Frontal cortex (tissue), 4 donors: ENCODE data around the gene GRIA1. TPM values are rescaled to one million over a fixed set of nuclear protein-coding genes. Genes with fewer than 3 reads are reported as not detected.

ENCODE experiments used
- DNase-seq, 2 donors: peaks; one replicate each; pipeline ENCODE4 v3.0.0; 2012; ENCODE audit warnings: low spot score in 2 of 2
- FAIRE-seq: peaks from 2 replicates; lab custom pipeline; 2012; peaks lifted over from hg19 to GRCh38; lab: Jason Lieb, UNC
- total RNA-seq: library from RNA; depleted of rRNA; stranded (reverse); fragments of >200 nt; gene quantifications from one replicate; pipeline ENCODE4 v1.2.3, GENCODE V29; 2014
- donor health status: control.
- donor health status: control.
- donor health status: control.

The GRIA1 gene
- total RNA-seq, 1 donor from 2014 or later, result 207 TPM

- DNase-seq, result no peak
- no peak for FAIRE-seq
These were observed 104.3 kb downstream of the GRIA1 start for GRCh38 chr5:153594785-153595184.

DNA sequence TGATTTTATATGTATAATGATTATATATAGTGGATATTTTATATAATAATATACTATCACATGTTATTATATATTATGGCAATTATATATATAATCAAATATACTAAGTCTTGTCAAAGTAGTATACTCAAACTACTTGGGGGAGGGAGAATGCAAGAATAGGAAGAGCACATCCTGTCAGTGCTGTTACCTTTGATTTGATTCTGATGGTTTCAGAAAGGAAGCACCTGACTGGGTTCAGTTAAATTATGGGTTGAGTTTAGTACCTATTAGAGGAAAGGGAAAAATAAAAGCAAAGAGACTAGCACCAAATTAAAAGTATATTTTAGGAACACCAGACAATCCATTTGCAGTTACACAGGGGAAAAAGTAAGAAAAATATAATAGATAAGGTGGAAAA lies 107.6 kb downstream of the GRIA1 start:
- DNase-seq (no peak), FAIRE-seq (no peak)

DNA sequence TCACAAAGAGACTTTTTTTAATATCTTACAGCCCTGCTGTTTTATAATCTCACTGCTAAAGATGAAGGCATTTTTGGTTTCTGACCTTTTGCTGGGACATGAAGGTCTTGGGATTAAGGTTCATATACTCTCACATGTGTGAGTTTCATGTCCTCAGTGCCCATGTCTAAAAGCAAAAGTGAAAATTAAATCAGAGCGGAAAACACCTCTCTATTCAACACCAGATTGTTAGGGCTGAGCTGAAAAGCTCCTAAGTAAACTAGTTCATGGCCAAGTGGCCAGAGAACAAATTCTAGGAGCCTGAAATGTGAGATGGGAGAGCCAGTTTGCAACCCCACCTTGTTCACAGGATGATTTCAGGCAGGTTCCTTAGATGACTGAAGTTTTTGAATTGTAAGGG lies 110.9 kb downstream of the GRIA1 start:
- no peak for DNase-seq
- no peak for FAIRE-seq

DNA sequence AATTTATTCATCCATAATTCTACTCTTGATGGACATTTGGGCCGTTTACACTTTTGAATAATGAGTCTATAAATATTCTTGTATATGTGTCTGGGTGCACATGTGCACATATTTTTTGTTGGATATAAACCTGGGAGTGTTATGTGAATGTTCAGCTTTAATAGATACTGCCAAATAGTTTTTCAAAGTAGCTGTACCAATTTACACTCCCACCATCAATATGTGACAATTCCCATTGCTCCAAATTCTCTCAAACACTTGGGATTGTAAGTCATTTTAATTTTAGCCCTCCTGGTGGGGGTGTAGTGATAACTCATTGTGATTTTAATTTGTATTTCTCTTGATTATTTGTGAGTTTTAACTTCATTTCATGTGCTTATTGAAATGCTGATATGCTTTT lies 114.9 kb downstream of the GRIA1 start:
- DNase-seq (no peak), FAIRE-seq (no peak)

GRCh38 chr5:153610009-153610408 lies 119.5 kb downstream of the GRIA1 start:
- no peak for DNase-seq
- FAIRE-seq, result no peak

DNA sequence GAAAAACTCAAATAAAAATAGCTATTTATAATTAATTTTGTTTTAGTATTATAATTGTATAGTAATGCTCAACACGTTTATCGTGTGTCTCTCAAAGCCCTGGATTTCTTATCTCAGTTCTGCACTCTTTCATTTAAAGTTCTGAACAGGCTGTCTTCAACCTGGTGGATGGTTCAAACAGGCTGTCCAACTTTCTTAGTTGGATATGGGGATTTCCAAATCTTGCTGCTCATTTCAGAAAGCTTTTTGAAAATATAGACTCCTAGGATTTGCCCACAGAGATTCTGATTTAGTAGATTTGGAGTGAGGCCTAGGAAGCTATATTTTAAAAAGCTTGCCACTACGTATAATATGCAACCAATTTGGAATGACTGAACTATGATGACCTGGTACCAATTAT lies 120.3 kb downstream of the GRIA1 start:
- FAIRE-seq (no peak), DNase-seq (no peak)

GRCh38 chr5:153613144-153613543 lies 122.7 kb downstream of the GRIA1 start:
- FAIRE-seq (no peak), DNase-seq (no peak)

DNA sequence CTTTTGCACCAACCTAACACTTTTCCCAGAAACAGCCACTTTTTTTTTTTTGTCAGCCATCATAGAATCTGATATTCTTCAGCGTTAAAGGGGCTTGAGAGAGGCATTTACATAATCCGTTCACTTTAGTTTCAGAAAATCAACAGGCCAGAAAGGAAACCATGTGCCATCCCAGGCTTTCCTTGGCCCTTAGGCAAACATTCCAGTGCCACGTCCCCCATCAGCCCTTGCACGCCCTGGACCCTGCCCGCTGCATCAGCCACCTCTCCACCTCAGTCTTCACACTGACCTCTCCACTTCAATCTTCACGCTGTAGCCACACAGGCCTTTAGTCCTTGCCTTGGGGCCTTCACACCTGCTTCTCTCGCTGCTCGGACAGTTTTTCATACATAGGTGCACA lies 123.2 kb downstream of the GRIA1 start:
- DNase-seq (no peak), FAIRE-seq (no peak)

DNA sequence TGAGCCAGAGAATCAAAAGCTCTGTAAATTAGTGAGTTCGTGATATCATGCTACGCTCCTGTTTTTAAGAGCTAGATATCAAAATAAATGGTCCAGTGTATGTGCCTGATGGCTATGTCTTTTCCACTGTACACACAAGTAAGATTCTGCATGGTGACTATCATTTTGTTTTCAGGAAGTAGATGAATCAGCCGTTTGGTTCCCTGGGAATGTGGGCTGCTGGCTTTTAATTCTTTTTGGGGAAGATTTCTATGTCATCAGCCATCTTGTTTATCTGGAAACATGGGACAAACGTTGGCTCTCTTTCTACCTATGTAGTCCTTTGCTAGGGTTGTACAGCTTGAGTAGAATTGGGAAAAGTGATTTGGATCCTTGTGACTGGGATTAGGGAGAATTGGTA lies 126.7 kb downstream of the GRIA1 start:
- FAIRE-seq (no peak), DNase-seq (no peak)

DNA sequence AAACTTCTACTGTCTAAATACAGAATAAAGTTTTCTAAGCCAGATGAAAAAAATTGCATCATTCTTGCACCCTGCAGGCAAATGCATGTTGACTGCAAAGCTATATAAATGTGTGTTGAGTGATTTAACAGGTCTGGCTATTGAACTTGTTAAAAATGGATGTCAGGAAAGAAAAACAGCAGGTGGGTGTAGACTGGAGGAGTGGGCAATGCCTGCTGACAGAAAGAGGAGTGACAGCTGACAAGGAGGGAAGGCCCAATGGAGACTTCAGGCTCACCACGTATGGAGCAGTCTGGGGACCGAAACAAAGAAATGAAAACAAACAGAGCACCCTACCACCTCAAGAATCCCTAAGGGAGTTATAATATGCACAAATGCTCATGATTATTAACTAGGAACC lies 127.8 kb downstream of the GRIA1 start:
- FAIRE-seq (no peak), DNase-seq (no peak)

DNA sequence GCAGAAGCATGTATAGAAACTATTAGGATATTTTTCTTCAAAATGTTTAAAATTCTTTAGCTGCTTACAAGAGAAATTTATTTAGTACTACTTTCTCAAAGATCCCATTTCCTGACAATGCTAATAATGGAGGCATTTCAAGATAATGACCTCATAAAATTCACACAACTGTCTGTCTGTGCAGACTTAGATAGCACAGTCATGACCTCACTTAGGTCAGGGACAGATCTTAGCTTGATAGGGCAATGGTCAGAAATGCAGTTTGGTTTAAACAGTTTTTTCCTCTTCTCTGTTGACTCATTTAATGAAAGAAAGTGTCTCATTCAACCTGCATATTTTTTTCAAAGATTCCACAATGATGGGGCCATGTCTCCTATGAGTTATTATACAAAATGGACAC lies 128.4 kb downstream of the GRIA1 start:
- FAIRE-seq (no peak), DNase-seq (no peak)

- no peak for DNase-seq
- no peak for FAIRE-seq
These were observed 129.3 kb downstream of the GRIA1 start for GRCh38 chr5:153619771-153620170.

GRCh38 chr5:153623124-153623523 lies 132.7 kb downstream of the GRIA1 start:
- DNase-seq (no peak), FAIRE-seq (no peak)

DNA sequence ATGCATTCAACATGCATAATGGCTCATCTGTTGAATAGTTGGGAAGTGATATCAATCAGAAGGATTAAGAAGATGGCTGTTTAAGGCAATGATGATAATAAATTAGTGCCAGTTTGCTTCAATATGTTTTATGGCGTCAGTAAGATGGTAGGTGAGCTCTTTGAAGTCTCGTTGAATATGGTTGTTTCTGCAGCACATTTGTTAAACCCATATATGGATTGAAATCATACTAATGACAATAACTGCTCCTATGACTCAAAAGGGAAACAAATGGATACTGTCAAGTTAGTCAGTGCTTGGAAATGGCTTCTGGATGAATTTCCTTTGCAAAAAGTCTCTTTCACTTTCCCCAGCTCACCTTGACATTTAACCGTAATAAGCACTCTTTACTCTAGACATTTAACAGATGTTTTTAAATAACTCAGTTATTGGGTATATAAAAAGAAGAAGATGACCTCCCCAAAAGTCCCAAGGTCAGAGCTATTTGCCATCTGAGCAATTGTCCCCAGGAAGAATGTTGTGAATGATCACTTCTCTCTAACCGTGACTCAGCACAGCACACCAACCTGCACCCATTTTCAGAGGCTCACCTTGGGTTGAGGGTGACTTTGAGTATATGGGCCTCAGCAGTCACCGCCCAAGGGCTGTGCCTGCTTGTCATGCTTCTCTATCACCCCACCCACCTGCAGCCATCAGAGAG lies 133.4 kb downstream of the GRIA1 start:
- no peak for FAIRE-seq

GRCh38 chr5:153624451-153624765 lies 133.9 kb downstream of the GRIA1 start:
- FAIRE-seq (no peak), DNase-seq (no peak)

More for the DNA sequence above, 133.4 kb downstream of the GRIA1 start:
- no peak for DNase-seq

DNA sequence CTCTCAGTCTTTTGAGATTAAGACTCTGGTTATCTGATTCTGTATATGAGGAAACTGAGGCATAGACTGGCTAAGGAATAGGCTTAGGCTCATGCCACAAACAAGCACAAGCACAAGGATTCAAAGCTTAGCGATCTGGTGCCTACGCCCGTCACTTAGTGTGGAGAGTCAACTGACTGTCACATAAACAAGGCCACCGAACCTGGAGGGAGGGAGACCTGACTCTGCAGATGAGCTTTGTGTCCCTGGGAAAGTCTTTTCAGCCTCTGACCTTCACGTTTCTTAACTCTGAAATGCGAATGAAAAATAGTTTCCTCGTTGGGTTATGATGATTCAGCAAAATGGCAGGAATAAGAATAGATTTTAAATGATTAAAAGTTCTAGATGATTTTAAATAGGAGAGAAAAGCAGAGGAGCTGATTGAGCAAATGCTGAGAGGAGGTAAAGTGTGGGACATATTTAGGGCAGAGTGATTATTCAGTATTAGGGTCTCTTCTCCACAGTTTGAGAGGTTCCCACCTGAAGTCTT lies 135.4 kb downstream of the GRIA1 start:
- FAIRE-seq (no peak), DNase-seq (no peak)

DNA sequence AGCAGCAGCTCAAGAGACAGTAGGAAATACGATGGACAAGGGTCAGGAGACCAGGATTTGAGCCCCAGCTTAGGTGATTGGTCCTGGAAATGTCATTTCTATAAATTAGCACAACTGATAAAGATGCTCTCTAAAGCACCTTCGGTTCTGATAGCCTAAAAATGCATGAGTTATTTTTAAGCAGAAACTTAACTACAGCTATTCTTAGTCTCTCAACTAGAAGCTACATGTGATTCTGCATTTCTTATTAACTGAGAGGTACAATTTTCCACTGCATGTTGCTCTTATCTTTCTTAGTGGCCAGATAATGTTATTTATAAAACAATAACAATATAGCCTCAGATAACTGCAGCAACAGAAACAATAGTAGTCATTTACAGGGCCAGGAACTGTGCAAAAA lies 136.4 kb downstream of the GRIA1 start:
- DNase-seq (no peak), FAIRE-seq (no peak)

- no peak for FAIRE-seq
- DNase-seq, result peak in 1 of 2 donors; percentile 2
These were observed 138.8 kb downstream of the GRIA1 start for GRCh38 chr5:153629027-153629895.

DNA sequence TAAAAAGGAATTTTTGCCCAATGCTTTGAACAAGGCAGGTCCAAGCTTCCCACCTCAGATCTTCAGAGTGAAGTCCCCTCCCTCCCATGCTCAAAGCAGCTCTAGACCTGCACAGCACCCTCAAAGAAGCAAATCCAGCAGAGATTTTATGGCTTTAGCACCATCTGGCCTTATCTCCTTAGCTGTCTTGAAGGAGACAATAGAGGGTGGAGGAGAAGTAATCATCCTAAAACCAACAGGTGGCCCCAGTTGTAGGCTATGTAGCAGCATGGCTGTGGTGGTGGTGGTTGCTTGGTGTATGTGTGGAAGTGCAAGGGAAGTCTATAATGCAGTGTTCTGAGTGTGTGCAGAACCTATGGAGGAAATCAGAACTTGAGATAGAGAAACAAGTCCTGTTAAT lies 140.1 kb downstream of the GRIA1 start:
- DNase-seq, result no peak
- FAIRE-seq, result no peak

DNA sequence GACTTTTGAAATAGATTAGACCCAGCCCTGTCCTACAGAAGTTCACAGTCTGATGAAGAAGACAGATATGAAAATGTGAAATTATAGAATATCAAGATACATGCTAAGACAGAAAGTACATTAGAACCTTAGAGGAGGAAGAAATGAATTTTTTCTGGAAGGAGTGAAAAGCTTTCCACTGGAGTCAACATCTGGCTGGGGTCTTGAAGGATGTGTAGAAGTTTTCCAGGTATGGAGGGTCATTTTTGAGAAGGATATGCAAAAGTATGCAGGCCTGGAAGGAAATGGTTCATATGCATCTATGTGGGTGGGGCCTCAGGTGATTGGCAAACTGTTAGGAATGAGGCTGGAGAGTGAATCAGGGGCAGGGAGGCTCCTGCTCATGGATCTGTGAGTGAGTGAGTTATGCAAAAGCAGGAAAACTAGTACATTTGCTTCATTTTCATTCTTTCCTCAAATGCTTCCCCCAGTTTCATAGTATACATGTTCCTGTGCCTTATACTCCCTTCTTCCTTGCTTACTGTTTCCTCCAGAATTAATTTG lies 142.3 kb downstream of the GRIA1 start:
- DNase-seq, result no peak
- no peak for FAIRE-seq
